ENCODE results near the gene PPT2. TPM values are rescaled to one million over a fixed set of nuclear protein-coding genes. Genes with fewer than 3 reads are reported as not detected.
A peak's percentile ranks its signal among the peaks of the same experiment; 100 is the strongest.

PPT2 gene
- total RNA-seq, 3 donors from 2014 or later (not counting 1 experiment from before 2014, with no cell fraction given) = 16.3 to 28.3 (median 19.0) TPM

GRCh38 chr6:32175322-32175710, 21.4 kb downstream of the PPT2 start:
- Mint-ChIP-seq H3K36me3 (no peaks in the 10 kb centered on the region), H3K27ac (peak overlapping the region; percentile 97), H3K4me1 (peaks cover 60 to 79% of the 10 kb centered on the region in 2 donors), H3K4me3 (peak overlapping the region; percentile 97), H3K9me3 (no peaks in the 10 kb centered on the region), H3K27me3 (ENCODE audit: low read depth in 2 of 2) (no peaks in the 10 kb centered on the region)
- Histone ChIP-seq H3K4me1 (ENCODE audit: control insufficient read depth, insufficient read depth, low read length) (peaks cover 38% of the 10 kb centered on the region), H3K27ac (ENCODE audit: low read length) (peak overlapping the region; percentile 97), H3K27me3 (ENCODE audit: control insufficient read depth, insufficient read depth, low read length) (no peaks in the 10 kb centered on the region), H3K9me3 (ENCODE audit: control insufficient read depth, insufficient read depth, low read length) (no peaks in the 10 kb centered on the region), H3K4me3 (ENCODE audit: low read length) (peak overlapping the region; percentile 75), H3K36me3 (ENCODE audit: control insufficient read depth, insufficient read depth, low read length) (peaks cover 12% of the 10 kb centered on the region)
- ATAC-seq (no peak), DNase-seq (no peak)
- 28% methylated on average over 2 of the region's 2 CpGs for WGBS (ENCODE audit: insufficient coverage)
- TF ChIP-seq, protein P1, sequence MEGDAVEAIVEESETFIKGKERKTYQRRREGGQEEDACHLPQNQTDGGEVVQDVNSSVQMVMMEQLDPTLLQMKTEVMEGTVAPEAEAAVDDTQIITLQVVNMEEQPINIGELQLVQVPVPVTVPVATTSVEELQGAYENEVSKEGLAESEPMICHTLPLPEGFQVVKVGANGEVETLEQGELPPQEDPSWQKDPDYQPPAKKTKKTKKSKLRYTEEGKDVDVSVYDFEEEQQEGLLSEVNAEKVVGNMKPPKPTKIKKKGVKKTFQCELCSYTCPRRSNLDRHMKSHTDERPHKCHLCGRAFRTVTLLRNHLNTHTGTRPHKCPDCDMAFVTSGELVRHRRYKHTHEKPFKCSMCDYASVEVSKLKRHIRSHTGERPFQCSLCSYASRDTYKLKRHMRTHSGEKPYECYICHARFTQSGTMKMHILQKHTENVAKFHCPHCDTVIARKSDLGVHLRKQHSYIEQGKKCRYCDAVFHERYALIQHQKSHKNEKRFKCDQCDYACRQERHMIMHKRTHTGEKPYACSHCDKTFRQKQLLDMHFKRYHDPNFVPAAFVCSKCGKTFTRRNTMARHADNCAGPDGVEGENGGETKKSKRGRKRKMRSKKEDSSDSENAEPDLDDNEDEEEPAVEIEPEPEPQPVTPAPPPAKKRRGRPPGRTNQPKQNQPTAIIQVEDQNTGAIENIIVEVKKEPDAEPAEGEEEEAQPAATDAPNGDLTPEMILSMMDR (IDR thresholded peaks at IDR 0.05) = no peak
- intact Hi-C loops (cut with micrococcal nuclease) = loop anchor here (5.0 to 10.0 kb wide), 2 partner anchors 511 to 797 kb away; partner anchors contain the start of genes C6orf47, CSNK2B, GPANK1 and LY6G5B

GRCh38 chr6:32175711-32176475, 22.0 kb downstream of the PPT2 start, which contains the start of gene AGPAT1:
TSS of gene AGPAT1 (minus strand) at chr6:32176084. CDS start at chr6:32171496, 4,588 bp downstream.
- H3K36me3 ChIP-seq (ENCODE audit: control insufficient read depth, insufficient read depth, low read length) = peaks cover 10% of the 10 kb centered on the region
- ATAC-seq (peak; percentile 56 to 73 (median 60)), DNase-seq (peak; percentile 95 to 97)
- peak within 1 kb of the TSS; percentile 75 for H3K4me3 ChIP-seq (ENCODE audit: low read length)
- TF ChIP-seq, protein P1 (IDR thresholded peaks at IDR 0.05) = no peak
- H3K27ac ChIP-seq (ENCODE audit: low read length) = peak within 1 kb of the TSS; percentile 97
- H3K9me3 Mint-ChIP-seq = no peaks in the 10 kb centered on the region
- no peaks in the 10 kb centered on the region for H3K27me3 ChIP-seq (ENCODE audit: control insufficient read depth, insufficient read depth, low read length)
- no peaks in the 10 kb centered on the region for H3K9me3 ChIP-seq (ENCODE audit: control insufficient read depth, insufficient read depth, low read length)
- H3K27me3 Mint-ChIP-seq (ENCODE audit: low read depth in 2 of 2) = no peaks in the 10 kb centered on the region
- H3K27ac Mint-ChIP-seq = peak within 1 kb of the TSS; percentile 97
- peak within 1 kb of the TSS; percentile 97 for H3K4me3 Mint-ChIP-seq
- intact Hi-C loops (cut with micrococcal nuclease) = loop anchor here (1.0 to 10.0 kb wide), 3 partner anchors 28 to 796 kb away; partner anchors contain the start of genes C6orf47, CSNK2B, GPANK1 and LY6G5B
- peaks cover 66 to 85% of the 10 kb centered on the region in 2 donors for H3K4me1 Mint-ChIP-seq
- WGBS (ENCODE audit: insufficient coverage) = under 1% methylated on average over 20 of the region's 27 CpGs
- peaks cover 38% of the 10 kb centered on the region for H3K4me1 ChIP-seq (ENCODE audit: control insufficient read depth, insufficient read depth, low read length)
- H3K36me3 Mint-ChIP-seq = no peaks in the 10 kb centered on the region

DNA sequence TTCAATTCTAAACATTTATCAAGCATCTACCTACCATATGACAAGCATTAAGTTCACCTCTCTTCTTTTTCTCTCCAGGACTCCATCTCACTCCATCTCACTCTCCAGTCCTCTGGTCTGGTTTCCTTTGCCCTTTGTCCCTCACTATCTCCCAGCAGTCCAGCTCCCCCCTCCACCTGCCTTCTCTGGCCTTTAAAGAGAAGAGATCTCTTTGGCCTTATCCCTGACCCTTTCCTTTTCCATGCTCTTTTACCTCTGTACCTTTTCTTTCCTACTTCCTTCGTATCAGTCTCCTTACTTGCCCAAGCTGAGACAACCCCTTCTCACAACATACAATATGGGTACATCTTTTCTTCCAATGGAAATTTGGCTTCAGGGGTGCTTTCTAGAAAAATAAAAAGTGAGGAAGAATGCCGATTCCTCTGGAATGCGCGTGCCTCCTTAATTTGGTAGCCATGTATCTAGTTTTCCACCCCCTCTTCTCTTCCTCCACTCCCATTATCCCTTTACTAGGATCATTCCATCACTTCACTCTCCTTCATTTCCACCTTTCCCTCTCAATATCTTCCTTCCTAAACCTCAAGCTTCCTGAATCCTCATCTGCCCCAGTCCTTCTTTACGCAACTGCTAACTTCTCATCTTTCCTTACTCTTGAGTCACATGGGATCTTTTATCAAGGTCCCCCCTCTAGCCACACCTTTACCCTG, 22.7 kb downstream of the PPT2 start:
- Mint-ChIP-seq H3K36me3 (no peaks in the 10 kb centered on the region), H3K27me3 (ENCODE audit: low read depth in 2 of 2) (no peaks in the 10 kb centered on the region), H3K4me3 (peak overlapping the region; percentile 97), H3K4me1 (peaks cover 68 to 83% of the 10 kb centered on the region in 2 donors), H3K9me3 (no peaks in the 10 kb centered on the region), H3K27ac (peak overlapping the region; percentile 97)
- ATAC-seq (no peak), DNase-seq (peak in 1 of 2 donors; percentile 28)
- peak overlapping the region; percentile 75 for H3K4me3 ChIP-seq (ENCODE audit: low read length)
- 44% methylated on average over 5 of the region's 5 CpGs for WGBS (ENCODE audit: insufficient coverage)
- H3K27ac ChIP-seq (ENCODE audit: low read length) = peak overlapping the region; percentile 97
- H3K36me3 ChIP-seq (ENCODE audit: control insufficient read depth, insufficient read depth, low read length) = peaks cover 13% of the 10 kb centered on the region
- TF ChIP-seq, protein P1 (IDR thresholded peaks at IDR 0.05) = no peak
- no peaks in the 10 kb centered on the region for H3K27me3 ChIP-seq (ENCODE audit: control insufficient read depth, insufficient read depth, low read length)
- H3K9me3 ChIP-seq (ENCODE audit: control insufficient read depth, insufficient read depth, low read length) = no peaks in the 10 kb centered on the region
- H3K4me1 ChIP-seq (ENCODE audit: control insufficient read depth, insufficient read depth, low read length) = peaks cover 38% of the 10 kb centered on the region
- intact Hi-C loops (cut with micrococcal nuclease) = loop anchor here (1.0 to 10.0 kb wide), 4 partner anchors 28 to 796 kb away; partner anchors contain the start of genes C6orf47, CSNK2B, FKBPL and GPANK1

All from natural killer cell (primary cell).